DMS 273 (cell line): ENCODE data around the gene ZC3HAV1L.

Experiments used
- DNase-seq: peaks from one replicate; lab custom pipeline; 2025; ENCODE audit not compliant: unreplicated experiment; lab: John Stamatoyannopoulos, UW

Gene ZC3HAV1L

DNA sequence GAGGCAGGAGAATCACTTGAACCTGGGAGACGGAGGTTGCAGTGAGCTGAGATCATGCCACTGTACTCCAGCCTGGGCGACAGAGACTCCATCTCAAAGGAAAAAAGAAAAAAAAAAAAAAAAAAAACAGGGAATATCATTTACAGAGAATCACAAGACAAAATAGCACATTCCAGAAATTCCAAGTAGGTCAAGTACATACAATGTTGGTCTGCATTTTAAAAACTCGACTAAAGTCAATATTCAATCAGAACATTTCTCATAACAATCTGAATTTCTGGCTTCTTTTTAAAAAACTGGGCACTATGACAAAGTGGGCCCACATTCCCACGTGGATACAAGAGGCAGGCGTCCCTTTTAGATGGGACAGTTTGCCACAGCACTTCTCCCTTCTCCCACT, 12.8 kb downstream of the ZC3HAV1L start:
- DNase-seq: no peak

DNA sequence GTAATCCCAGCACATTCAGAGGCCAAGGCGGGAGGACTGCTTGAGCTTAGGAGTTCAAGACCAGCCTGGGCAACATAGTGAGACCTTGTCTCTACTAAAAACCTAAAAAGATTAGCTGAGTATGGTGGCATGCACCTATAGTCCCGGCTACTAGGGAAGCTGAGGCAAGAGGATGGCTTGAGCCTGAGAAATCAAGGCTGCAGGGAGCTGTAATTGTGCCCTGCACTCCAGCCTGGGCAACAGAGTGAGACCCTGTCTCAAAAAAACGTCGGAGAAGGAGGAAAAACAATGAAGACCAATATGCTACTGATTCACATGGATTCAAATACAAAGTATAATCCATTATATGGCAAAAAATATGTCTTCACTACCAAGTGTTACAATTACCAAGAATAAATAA, 13.6 kb downstream of the ZC3HAV1L start:
- DNase-seq: no peak

DNA sequence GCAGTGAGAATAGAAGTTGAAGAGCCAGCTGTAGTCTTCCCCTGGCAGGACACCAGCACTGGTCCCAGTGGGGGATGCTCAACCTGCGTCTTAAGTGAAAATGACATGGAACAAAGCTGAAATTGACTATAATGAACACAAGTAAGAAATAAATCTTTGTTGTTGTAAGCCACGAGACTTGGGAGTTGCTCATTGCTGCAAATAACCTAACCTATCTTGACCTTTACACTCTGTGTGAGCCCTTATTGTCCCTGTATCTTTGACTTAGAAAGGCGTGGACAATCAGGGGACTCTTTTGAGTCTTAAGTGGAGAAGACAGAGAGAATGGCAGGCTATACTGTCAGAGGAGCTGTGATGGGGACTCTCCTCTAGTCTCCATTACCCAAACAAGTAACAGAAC, 16.9 kb downstream of the ZC3HAV1L start:
- peak; percentile 21 for DNase-seq

DNA sequence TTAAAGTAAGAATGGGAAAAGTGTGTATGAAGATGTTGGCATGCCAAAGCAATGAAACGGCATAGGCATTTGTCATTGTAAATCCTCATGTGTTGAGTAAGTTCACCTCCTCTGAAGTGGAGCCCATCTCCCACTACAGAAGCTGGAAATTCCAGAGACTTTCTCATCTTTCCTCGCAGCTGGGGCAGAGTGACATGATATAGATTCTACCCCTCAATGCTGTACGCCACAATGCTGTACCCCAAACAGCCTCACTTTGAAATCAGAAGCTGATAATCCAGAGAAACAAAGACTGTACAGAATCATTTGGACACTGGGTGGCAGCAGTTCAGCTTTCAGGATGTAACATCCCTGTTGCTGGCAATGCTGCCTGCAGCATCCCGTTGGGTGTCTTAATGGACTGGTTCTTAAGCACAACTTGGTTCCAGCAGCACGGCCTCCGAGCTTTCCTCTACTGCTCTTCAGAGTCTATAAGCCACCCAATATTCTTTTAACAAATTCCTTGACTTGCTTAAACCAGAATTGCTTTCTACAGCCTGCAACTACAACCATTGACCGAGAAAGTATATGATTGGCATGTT, 18.8 kb downstream of the ZC3HAV1L start:
- DNase-seq: peak; percentile 91

DNA sequence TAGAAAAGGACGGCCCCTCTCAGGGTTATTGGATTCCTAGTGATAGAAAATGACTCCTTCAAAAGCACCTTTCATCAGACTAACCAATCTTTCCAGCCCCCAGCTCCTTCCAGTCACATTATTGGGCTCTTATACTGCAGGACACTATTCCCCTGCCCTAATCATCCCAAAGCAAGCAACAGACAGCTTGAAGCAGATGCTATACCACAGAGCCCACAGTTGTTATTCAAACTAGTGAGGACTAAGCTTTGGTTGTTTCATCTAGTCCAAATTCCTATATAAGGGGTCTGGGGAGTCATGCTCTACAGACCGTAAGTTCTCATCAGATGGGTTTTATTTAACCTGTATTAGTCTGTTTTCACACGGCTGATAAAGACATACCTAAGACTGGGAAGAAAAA, 24.5 kb downstream of the ZC3HAV1L start:
- DNase-seq: no peak

DNA sequence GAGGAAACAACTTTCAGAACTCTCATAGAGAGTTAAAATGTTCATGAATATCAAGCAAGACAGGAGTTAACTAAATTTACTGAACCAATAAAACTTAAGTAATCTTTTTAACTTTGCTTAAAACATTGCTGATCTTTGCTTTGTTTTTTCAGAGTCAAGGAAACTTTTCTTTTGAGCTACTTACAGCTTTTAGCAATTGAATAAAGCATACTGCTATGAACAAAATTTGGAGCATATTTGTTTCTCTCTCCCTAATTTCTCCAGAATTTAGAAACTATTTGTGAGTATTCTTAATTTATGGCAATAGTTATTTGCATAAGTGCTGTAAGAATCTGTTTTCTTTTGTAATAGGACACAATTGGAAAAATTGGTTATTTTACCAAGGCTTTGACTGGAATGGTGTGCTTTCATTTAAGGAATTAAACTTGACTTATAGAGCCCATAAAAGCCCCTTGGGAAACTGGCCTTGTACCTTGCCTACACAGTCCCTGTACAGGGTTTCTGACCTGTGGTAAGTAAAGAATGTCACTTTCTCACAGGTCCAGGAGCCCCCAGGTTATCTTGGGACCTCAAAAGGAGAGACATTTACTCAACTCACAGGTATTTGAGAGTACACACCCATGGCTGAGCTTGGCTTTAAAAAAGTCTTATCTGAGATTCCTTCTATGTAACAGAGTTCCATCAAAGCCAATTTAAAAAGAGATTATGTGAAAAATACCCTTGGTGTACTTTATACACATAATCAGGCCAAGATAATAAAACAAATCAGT, 31.3 kb downstream of the ZC3HAV1L start:
- DNase-seq: no peak

DNA sequence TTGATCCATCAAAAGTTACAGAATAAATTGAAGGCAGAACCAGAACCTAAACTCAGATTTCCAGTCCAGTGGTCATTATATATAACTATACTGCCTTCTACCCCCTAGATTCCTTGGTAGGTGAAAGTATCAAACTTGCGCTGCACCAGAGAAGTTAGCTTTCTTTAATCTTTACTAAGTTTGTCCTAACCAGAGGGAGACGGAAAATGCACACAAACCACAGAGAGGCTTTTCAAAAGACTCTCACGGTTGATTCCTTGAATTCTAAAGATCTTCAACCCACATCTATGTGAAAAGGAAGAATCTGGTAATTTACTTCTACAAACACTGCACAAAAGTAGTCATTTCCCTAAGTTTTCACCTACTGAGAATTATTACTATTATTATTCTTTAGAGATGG, 36.4 kb downstream of the ZC3HAV1L start:
- DNase-seq: no peak

DNA sequence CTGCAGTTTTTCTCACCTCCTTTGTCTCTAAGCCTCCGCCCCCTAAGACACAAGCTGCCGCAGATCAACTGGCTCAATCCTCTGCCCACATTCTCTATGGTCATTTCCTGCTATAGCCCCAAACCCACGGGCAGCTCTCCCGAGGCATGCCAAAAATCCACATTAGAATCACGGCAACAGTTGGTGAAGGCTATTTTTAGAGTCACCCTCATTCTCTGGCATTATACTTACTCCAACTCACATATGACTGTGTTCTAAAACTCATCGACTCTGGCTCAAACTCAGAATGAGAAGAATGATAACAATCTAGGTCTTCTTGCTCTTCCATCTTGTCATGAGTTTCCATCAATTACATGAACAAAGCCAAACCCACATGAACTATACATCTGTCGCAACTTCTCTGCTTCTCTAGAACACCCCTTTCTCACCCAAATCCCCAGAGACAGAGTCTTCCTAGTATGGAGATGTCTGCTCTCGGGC, 43.8 kb downstream of the ZC3HAV1L start:
- peak; percentile 21 for DNase-seq

DNA sequence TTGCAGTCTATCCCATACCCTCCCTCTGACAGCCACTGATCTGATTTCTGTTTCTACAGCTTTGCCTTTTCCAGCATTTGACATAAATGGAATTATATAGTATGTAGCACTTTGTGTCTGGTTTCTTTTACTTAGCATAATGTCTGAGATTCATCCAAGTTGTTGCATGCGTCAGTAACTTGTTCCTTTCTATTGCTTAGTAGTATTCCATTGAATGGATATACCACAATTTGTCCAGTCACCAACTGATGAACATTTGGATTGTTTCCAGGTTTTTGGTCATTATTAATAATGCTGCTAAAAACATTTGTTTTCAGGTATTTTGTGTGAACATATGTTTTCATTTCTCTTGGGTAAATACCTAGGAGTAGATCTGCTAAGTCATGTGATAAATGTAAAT, 48.2 kb downstream of the ZC3HAV1L start:
- DNase-seq: no peak

DNA sequence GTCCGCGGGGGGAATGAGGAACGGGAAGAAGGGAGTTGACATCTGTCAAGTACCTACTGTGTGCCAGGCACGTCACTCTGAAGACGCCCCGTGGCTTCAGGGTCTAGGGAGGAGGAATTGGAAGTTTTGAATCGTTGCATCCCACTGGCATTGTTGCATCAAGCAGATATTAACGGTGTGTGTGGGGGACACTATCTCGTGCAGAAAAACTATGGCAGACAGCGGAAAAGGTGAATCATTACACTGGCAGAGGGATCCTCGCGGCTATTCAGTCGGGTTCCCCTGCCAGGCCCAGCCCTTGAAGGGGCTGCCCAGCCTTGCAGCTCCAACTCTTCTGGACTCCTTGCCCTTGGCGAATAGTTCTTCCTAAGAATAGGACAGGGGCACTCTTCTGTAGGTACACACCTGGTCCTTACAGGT, 53.6 kb downstream of the ZC3HAV1L start:
- DNase-seq: no peak

DNA sequence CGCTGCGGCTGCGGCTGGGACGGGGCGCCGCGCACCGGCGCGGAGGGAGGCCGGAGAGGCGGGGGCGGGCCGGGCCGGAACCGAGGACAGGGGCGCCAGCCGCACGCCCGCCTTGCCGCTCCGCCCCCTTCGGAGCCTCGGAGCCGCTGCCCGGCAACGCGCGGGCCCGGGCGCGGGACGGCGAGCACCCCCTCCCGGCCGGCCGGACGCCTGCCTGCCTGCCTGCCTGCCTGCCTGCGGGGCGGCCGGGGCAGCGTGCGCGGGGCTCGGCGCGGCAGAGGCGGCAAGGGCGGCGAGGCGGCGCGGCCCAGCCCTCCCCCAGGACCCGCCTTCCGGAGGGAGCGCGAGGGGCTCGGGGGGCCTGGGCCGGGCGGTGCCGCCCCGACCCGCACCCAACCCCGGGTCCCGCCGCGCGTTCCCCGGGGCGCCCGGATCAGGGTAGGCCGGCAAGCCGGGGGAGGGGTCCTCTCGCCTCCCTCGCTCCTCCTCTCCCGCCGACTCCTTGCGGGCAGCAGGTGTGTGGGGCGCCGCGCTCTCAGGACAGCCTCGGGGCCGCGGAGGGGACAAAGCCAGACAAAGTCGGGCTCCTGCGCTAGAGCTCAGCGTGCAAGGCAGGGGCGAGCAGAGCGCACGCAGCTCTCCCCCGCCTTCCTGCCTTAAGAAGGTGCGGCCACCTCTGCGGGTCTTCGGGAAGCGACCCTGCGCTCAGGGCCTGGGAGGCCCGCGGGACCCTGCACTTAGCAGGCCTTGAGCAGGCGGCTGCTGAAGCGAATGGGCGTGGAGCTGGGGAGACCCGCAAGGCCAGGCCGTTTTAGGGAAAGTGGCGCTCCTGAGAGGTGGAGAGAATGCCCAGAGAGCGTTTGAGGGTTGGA, 54.3 kb downstream of the ZC3HAV1L start, which contains the start of gene KIAA1549:
KIAA1549 (minus strand) TSS at position 58 of the 872 bp plus-strand sequence. CDS start 120 bp downstream, outside the sequence.
- peak; percentile 93 for DNase-seq

DNA sequence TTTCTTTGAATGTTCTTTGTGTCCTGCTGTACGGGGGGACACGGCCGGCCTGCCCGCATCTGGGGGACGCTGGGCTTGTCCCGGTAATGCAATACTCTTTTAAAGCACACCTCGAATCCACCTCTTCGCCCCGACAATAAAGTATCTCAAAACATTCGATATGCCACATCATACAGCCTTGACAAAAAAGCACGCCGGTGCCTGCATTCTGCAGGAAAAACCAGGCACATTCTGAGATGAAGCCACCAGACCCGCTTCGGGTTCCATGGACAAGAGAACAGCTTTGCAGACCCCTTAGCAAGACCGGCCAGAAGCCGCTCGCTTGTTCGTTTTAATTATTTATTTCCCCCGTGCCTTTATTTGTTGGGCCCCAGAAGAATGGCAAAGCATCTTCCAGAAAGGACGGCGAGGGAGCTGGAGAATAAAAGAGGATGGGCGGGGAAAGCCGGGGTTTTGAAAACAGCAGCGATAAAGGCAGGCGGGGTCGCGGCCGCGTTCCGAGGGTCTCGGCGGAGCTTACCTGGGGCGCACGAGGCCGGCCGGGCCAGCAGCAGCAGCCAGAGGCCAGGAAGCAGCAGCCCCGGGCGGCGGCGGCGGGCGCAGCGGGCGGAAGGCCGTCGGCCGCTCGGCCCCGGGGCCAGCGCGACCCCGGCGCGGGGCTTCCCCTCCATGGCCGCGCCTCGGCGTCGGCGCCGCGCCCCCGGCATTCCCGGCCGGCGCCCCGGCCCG, 55.1 kb downstream of the ZC3HAV1L start:
- DNase-seq: peak; percentile 77

DNA sequence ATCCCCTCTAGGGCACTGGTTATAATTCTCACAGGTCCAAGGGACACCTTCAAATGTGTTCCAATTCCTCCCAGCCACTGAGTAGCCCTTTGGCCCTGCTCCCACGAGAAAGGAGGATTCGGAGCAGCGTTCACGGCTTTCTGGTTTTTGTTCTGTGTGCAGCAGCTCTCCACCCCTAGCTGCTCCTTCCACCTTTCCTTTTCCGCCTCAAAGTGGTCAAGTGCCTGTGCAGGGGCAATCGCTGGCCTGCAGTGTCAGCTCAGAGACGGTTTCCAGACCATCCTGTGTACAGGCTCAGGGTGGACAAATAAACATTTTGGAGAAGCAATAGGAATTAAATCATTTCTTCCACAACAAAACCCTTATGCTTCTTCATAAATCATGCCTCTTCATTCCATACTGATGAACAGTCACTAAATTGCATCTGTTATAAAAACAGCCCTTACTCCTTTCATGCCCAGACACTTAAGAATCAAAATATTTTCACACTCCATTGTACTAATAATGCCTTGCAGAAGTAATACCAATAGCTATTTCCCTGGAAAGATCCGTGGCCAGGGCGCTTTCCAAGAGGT, 55.8 kb downstream of the ZC3HAV1L start:
- DNase-seq: no peak

DNA sequence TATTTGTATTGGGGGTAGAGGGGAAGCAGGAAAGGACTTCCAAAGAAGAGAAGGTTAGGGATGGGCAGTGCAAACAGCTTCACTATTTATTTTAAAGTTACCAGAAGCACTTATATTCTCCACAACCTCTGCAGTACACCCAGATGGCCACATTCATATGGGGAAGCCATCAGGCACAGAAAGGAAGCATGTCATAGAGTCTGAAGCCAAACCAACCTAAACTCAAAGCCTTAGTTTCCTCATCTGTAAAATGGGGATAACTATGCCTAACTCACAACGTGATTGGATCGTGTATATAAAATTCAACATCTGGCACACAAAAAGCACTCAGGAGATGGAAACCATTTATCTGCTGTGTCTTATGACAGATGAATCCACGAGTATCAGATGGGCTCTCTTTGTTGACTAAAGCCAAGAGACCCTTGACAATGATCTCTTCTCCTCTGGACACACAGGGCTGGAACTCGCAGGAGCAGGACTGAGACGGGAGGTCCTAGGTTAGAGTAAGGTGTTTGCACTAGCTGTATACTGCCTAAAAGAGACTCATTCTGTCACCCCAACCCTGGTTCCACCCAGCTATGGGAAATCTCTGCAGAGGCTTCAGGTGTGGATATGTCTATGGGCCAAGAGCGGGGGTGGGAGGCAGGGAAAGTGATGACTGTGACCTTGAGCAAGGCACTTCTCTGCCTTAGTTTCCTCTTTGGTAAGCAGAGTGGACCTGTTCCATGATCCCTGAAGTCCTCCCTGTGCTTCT, 56.4 kb downstream of the ZC3HAV1L start:
- DNase-seq: peak; percentile 69

DNA sequence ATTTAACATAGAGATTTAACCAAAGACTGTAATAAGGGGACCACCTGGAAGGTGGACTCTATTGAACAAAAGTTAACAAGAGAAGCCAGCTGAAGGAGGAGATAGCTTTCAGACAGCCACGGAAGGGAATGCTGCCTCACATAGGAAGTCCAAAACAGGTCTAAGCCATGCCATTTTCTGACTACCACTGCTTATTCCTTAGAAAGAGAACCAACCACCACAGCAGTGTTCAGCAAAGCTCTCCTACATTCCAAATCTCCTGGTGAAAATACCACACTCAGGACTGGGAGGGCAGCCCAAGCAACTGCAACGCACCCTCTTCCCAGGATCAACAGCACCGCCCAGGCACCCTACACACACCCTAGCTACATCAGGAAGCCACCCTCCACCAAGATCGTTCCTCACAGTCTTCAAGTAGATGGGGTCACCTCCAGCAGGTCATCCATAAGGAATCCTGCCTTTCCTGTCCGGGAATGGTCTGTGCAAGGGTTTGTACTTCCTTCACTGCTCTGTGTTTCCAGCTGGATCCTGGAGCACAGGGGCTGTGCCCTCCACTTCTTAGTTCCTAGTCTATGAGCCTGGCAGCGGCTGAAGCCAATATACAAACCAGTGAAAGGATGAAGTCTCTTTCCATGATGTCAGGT, 57.2 kb downstream of the ZC3HAV1L start:
- peak; percentile 55 for DNase-seq

DNA sequence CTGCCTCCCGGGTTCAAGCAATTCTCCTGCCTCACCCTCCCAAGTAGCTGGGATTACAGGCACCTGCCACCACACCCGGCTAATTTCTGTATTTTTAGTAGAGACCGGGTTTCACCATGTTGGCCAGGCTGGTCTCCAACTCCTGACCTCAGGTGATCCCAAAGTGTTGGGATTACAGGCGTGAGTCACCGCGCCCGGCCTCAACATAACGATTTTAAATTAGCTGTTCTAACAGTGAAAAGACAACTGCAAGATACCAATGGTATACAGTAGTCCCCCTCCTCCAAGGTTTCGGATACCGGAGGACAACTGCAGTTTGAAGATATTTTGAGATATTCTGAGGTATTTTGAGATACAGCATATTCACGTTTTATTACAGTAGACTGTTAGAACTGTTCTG, 59.7 kb downstream of the ZC3HAV1L start:
- peak; percentile 45 for DNase-seq
